IPS-18a (cell line): ENCODE measurements around the gene FAM83C.

Experiments used
- H3K27ac ChIP-seq: one replicate; pipeline ENCODE4 v1.5.1; 2013; ENCODE audit warnings: low read length
- H3K27me3 ChIP-seq: one replicate; pipeline ENCODE4 v1.6.1; 2013; ENCODE audit warnings: mild to moderate bottlenecking, low read length; ENCODE audit not compliant: control insufficient read depth, insufficient read depth
- H3K36me3 ChIP-seq: one replicate; pipeline ENCODE4 v1.6.1; 2013; ENCODE audit warnings: low read depth, low read length; ENCODE audit not compliant: control insufficient read depth
- H3K4me1 ChIP-seq: one replicate; pipeline ENCODE4 v1.6.1; 2013; ENCODE audit warnings: low read depth, low read length; ENCODE audit not compliant: control insufficient read depth
- H3K4me3 ChIP-seq: one replicate; pipeline ENCODE4 v1.5.1; 2013; ENCODE audit warnings: low read length
- H3K9ac ChIP-seq: one replicate; pipeline ENCODE4 v1.6.1; 2013; ENCODE audit warnings: mild to moderate bottlenecking, low read length, moderate library complexity
- H3K9me3 ChIP-seq: one replicate; pipeline ENCODE4 v1.6.1; 2013; ENCODE audit warnings: low read depth, low read length; ENCODE audit not compliant: control insufficient read depth

The FAM83C gene

DNA sequence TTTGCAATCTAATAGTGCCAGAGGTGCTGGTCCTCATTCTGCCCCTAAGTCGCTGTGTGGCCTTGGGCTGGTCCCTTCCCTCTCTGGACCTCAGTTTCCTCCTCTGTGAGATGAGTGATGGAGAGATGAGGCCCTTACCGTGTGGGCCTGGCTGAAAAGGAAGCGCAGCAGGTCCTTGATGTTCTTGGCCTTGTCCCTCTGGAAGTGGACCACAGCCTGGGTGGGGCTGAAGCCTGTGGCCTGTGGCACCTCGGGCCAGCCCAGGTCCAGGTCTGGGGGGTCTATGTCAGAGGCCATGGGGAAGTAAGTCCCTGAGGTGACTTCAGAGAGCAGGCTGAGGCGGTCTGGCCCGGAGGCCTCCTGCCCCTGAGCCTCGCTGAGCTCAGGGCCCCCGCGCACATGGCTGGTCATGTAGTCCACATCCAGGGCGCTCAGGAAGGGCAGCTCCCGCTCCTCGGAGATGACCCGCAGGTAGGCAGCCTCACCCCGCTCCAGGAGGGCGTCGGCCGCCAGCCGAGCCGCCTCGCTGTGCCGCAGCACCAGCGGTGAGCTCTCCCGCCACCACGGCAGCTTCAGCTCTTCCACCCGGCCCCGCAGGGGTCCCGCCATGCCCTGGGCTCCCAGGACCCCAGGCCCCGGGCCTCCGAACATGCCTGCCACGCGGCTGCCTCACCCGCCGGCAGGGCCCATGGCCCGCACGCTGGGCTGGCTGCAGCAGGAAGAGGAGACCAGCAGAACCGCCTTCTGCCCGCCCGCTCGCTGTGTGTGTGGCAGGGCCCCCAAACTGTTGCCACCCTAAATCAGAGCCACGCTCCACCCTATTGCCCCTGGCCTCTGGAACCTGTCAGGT, at the start of gene FAM83C:
TSS of gene FAM83C (minus strand) at position 772 of the 850 bp plus-strand sequence. CDS start at position 651, 121 bp downstream.
- H3K27ac ChIP-seq: no peak within 1 kb of the TSS
- H3K4me3 ChIP-seq: no peak within 1 kb of the TSS
- no peaks in the 10 kb centered on the region for H3K9me3 ChIP-seq
- H3K9ac ChIP-seq: no peak within 1 kb of the TSS
- no peaks in the 10 kb centered on the region for H3K36me3 ChIP-seq
- H3K4me1 ChIP-seq: no peaks in the 10 kb centered on the region
- no peaks in the 10 kb centered on the region for H3K27me3 ChIP-seq

DNA sequence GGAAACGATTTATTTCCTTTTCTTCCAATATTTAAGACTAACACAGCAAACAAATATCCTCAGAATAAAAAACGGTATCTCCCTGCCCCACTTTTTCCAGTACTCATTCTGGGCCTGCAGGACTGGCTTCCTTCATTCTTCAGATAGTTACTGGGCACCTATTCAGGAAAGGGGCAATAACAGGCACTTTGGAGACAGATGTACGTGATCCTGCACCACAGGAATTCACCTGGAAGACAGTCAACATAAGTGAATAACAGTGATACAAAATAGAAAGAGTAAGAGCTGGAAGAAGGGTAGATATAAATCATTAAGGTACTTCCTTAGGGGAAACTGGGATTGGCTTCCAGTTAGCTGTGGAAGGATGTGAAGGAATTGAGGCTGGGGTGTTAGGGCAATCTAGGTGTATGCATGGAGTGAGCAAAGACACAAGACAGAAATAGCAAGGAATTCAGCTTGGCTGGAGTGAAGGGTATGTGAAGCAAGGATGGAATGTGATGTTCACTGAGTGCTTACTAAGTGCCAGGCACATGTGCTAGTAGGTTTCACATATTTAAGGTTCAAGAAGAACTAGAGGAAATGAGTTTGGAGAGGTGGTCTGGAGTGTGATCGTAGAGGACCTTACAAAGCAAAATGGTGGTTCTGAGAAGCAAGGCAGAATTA, 49.3 kb upstream of the FAM83C start:
- no peaks in the 10 kb centered on the region for H3K27me3 ChIP-seq
- H3K9me3 ChIP-seq: no peaks in the 10 kb centered on the region
- H3K4me3 ChIP-seq: no peak overlapping the region
- no peaks in the 10 kb centered on the region for H3K4me1 ChIP-seq
- no peak overlapping the region for H3K27ac ChIP-seq
- peaks cover 5% of the 10 kb centered on the region for H3K36me3 ChIP-seq
- no peak overlapping the region for H3K9ac ChIP-seq

- Histone ChIP-seq H3K4me3 (no peak overlapping the region), H3K27me3 (no peaks in the 10 kb centered on the region), H3K9ac (no peak overlapping the region), H3K36me3 (peaks cover 5% of the 10 kb centered on the region), H3K4me1 (no peaks in the 10 kb centered on the region), H3K9me3 (no peaks in the 10 kb centered on the region), H3K27ac (no peak overlapping the region)
These were observed 48.2 kb upstream of the FAM83C start for GRCh38 chr20:35340436-35340835.

- H3K27me3 ChIP-seq: no peaks in the 10 kb centered on the region
- no peak overlapping the region for H3K4me3 ChIP-seq
- H3K4me1 ChIP-seq: no peaks in the 10 kb centered on the region
- no peaks in the 10 kb centered on the region for H3K9me3 ChIP-seq
- H3K9ac ChIP-seq: no peak overlapping the region
- H3K27ac ChIP-seq: no peak overlapping the region
- no peaks in the 10 kb centered on the region for H3K36me3 ChIP-seq
These were observed 47.4 kb upstream of the FAM83C start for GRCh38 chr20:35339636-35340035.

GRCh38 chr20:35339007-35339406, 46.8 kb upstream of the FAM83C start:
- Histone ChIP-seq H3K27me3 (no peaks in the 10 kb centered on the region), H3K4me1 (no peaks in the 10 kb centered on the region), H3K9ac (no peak overlapping the region), H3K36me3 (no peaks in the 10 kb centered on the region), H3K4me3 (no peak overlapping the region), H3K9me3 (no peaks in the 10 kb centered on the region), H3K27ac (no peak overlapping the region)

DNA sequence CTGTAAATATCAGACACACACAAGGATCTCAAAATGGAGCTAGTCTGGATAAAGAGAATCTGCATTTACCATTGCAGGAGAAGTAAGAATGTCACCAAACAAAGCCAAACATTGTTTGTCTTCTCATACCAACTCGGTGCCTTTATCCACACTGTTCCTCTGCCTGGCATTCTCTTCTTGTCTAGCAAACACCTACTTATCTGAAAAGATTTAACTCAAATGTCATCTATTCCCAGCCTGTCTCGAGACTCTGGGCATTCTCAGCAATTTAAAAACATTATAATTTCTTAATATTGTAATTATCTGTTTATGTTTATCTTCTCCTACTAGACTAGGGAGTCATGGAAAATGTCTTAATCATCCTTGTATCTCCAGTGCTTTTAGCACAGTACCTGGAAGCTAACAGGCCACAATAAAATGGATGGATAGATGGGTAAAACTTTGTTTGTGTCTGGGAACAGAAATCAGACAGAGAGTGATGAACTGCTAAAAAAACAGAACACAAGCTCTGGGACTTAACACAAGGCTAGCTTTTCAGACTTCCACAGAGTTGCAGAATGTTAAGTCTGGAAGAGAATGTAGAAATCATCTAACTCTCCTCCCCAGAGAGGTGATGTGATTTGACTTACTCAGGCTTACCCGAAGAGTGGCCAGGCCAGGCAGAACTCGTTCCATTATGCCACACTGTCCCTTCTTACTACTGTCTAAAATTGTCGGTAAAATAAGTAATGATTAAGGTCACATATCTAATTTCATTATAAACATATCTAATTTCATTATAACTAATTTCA, 42.3 kb upstream of the FAM83C start:
- Histone ChIP-seq H3K4me3 (no peak overlapping the region), H3K27ac (no peak overlapping the region), H3K4me1 (no peaks in the 10 kb centered on the region), H3K9ac (no peak overlapping the region), H3K27me3 (no peaks in the 10 kb centered on the region), H3K9me3 (no peaks in the 10 kb centered on the region), H3K36me3 (no peaks in the 10 kb centered on the region)

GRCh38 chr20:35333606-35334005, 41.4 kb upstream of the FAM83C start:
- Histone ChIP-seq H3K9ac (no peak overlapping the region), H3K36me3 (no peaks in the 10 kb centered on the region), H3K27me3 (no peaks in the 10 kb centered on the region), H3K4me1 (no peaks in the 10 kb centered on the region), H3K9me3 (no peaks in the 10 kb centered on the region), H3K27ac (no peak overlapping the region), H3K4me3 (no peak overlapping the region)

GRCh38 chr20:35332540-35333200, 40.4 kb upstream of the FAM83C start:
- Histone ChIP-seq H3K4me3 (no peak overlapping the region), H3K9ac (no peak overlapping the region), H3K4me1 (no peaks in the 10 kb centered on the region), H3K9me3 (no peaks in the 10 kb centered on the region), H3K27me3 (no peaks in the 10 kb centered on the region), H3K36me3 (no peaks in the 10 kb centered on the region), H3K27ac (no peak overlapping the region)

GRCh38 chr20:35329435-35330139, 37.4 kb upstream of the FAM83C start:
- no peaks in the 10 kb centered on the region for H3K27me3 ChIP-seq
- no peaks in the 10 kb centered on the region for H3K4me1 ChIP-seq
- H3K9ac ChIP-seq: no peak overlapping the region
- no peaks in the 10 kb centered on the region for H3K36me3 ChIP-seq
- no peak overlapping the region for H3K27ac ChIP-seq
- no peak overlapping the region for H3K4me3 ChIP-seq
- no peaks in the 10 kb centered on the region for H3K9me3 ChIP-seq

DNA sequence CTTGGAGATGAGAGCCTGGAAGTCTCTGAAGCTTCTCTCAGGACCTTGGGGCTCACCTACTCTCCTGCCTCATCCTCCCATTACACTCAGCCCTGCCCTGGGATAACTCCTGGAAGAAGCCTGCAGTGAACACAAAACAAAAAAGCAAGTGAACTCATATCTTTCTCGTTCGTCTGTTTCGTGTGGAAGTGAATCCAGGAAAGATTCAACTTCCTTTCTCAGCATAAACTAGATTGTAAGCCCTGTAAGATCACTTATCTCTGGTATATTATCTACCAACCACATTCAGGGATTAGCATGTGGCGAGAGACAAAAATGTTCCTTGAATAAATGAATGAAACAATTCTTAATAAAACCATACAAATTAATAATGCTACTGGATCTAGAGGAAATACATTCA, 36.5 kb upstream of the FAM83C start:
- H3K9ac ChIP-seq: no peak overlapping the region
- no peak overlapping the region for H3K27ac ChIP-seq
- no peaks in the 10 kb centered on the region for H3K36me3 ChIP-seq
- no peaks in the 10 kb centered on the region for H3K9me3 ChIP-seq
- no peak overlapping the region for H3K4me3 ChIP-seq
- H3K27me3 ChIP-seq: no peaks in the 10 kb centered on the region
- no peaks in the 10 kb centered on the region for H3K4me1 ChIP-seq
